GM23338 (cell line): ENCODE data around the gene OR2T1. TPM values are rescaled to one million over a fixed set of nuclear protein-coding genes. Genes with fewer than 3 reads are reported as not detected.

Source experiments
- ATAC-seq: fragments of 200-7000 bp; cut with Tn5 transposase; 3 replicates; pipeline ENCODE4 v1.9.1; 2020
- DNase-seq: peaks from one replicate; pipeline ENCODE4 v3.0.0-alpha.2; 2015; ENCODE audit warnings: low spot score
- H2AFZ ChIP-seq: fragments of 200-600 bp; sonication (generic); 2 replicates; pipeline ENCODE4 v1.8.0; 2016; ENCODE audit warnings: antibody characterized with exemption, mild to moderate bottlenecking, moderate library complexity
- H3F3A ChIP-seq: fragments of 200-600 bp; sonication (generic); replicated peaks from 2 replicates; pipeline ENCODE4 v1.8.0; 2017; ENCODE audit warnings: antibody characterized with exemption, mixed run types, low read depth
- H3K27ac ChIP-seq: fragments of 200-600 bp; sonication (generic); 2 replicates; pipeline ENCODE4 v1.6.1; 2016; ENCODE audit warnings: low read depth
- H3K27me3 ChIP-seq: fragments of 200-600 bp; sonication (generic); 2 replicates; pipeline ENCODE4 v1.8.0; 2016; ENCODE audit warnings: mild to moderate bottlenecking, mixed run types, moderate library complexity; ENCODE audit not compliant: insufficient read depth
- H3K36me3 ChIP-seq: fragments of 200-600 bp; sonication (generic); 2 replicates; pipeline ENCODE4 v1.8.0; 2016; ENCODE audit warnings: mild to moderate bottlenecking; ENCODE audit not compliant: insufficient read depth
- H3K4me1 ChIP-seq: fragments of 200-600 bp; sonication (generic); 2 replicates; pipeline ENCODE4 v1.8.0; 2016; ENCODE audit warnings: mild to moderate bottlenecking, moderate library complexity; ENCODE audit not compliant: insufficient read depth
- H3K4me2 ChIP-seq: fragments of 200-600 bp; sonication (generic); 2 replicates; pipeline ENCODE4 v1.7.1; 2017; ENCODE audit warnings: mixed run types
- H3K4me3 ChIP-seq: fragments of 200-600 bp; sonication (generic); 2 replicates; pipeline ENCODE4 v1.6.1; 2016; ENCODE audit warnings: mixed run types
- H3K79me2 ChIP-seq: fragments of 200-600 bp; sonication (generic); replicated peaks from 2 replicates; pipeline ENCODE4 v1.8.0; 2017; ENCODE audit warnings: mild to moderate bottlenecking; ENCODE audit not compliant: insufficient read depth
- H3K9me2 ChIP-seq: fragments of 200-600 bp; sonication (generic); 2 replicates; pipeline ENCODE4 v1.8.0; 2017; ENCODE audit not compliant: insufficient read depth
- H4K20me1 ChIP-seq: fragments of 200-600 bp; sonication (generic); replicated peaks from 2 replicates; pipeline ENCODE4 v1.8.0; 2017; ENCODE audit warnings: mild to moderate bottlenecking; ENCODE audit not compliant: insufficient read depth
- H3K27ac Mint-ChIP-seq: 2 replicates; pipeline ENCODE4 v1.8.0; 2020; ENCODE audit warnings: inconsistent platforms, mild to moderate bottlenecking, moderate library complexity, mixed read lengths
- H3K27me3 Mint-ChIP-seq: 3 replicates; pipeline ENCODE4 v1.8.0; 2022; ENCODE audit warnings: low read depth, mild to moderate bottlenecking, moderate library complexity, mixed read lengths, inconsistent platforms; ENCODE audit not compliant: insufficient read depth, poor library complexity
- H3K36me3 Mint-ChIP-seq: 3 replicates; pipeline ENCODE4 v1.8.0; 2021; ENCODE audit warnings: low read depth, mild to moderate bottlenecking, inconsistent platforms, moderate library complexity, mixed read lengths
- H3K4me1 Mint-ChIP-seq: 3 replicates; pipeline ENCODE4 v1.8.0; 2020; ENCODE audit warnings: mild to moderate bottlenecking, inconsistent platforms, mixed read lengths
- H3K4me3 Mint-ChIP-seq: 3 replicates; pipeline ENCODE4 v1.8.0; 2021; ENCODE audit warnings: moderate library complexity, mild to moderate bottlenecking, inconsistent platforms, mixed read lengths
- H3K9me3 Mint-ChIP-seq: 3 replicates; pipeline ENCODE4 v1.8.0; 2020; ENCODE audit warnings: moderate library complexity, mild to moderate bottlenecking, inconsistent platforms, mixed read lengths
- EZH2 ChIP-seq: fragments of 200-600 bp; sonication (generic); IDR thresholded peaks from one replicate; pipeline ENCODE4 v1.8.0; 2017; ENCODE audit warnings: antibody characterized with exemption, mild to moderate bottlenecking, low read depth; ENCODE audit not compliant: unreplicated experiment
- JUNB ChIP-seq: IDR thresholded peaks from one replicate; pipeline ENCODE4 v1.6.1; 2016; ENCODE audit warnings: antibody characterized with exemption; ENCODE audit not compliant: unreplicated experiment
- POLR2AphosphoS5 ChIP-seq: IDR thresholded peaks from 2 replicates; pipeline ENCODE4 v1.6.1; 2016; ENCODE audit warnings: antibody characterized with exemption, low read depth
- REST ChIP-seq: IDR thresholded peaks from one replicate; pipeline ENCODE4 v1.6.1; 2018; ENCODE audit warnings: antibody characterized with exemption; ENCODE audit not compliant: unreplicated experiment
- ZNF462 ChIP-seq: fragments of 250-450 bp; sonication (Bioruptor Pico); IDR thresholded peaks from 2 replicates; pipeline ENCODE4 v1.5.0; 2020; ENCODE audit warnings: mild to moderate bottlenecking, moderate library complexity
- polyA plus RNA-seq: library from polyadenylated mRNA; unstranded; fragments of >200 nt; fragmentation: Nextera tagmentation; extraction: Ambion mirVana; gene quantifications from 2 replicates; pipeline ENCODE4 v1.2.1, GENCODE V29; 2016
- total RNA-seq: library from RNA; depleted of rRNA; stranded (reverse); fragments of >200 nt; shearing (Covaris generic); gene quantifications from 2 replicates; pipeline ENCODE4 v1.2.3, GENCODE V29; 2014

OR2T1 gene
- total and polyA plus RNA-seq, 2 experiments from 2014 or later = not detected

GRCh38 chr1:248388426-248388825 is 14.4 kb upstream of the OR2T1 start (continued):
- TF ChIP-seq EZH2 = no peak

- Histone ChIP-seq H3K27me3 (no peaks in the 10 kb centered on the region), H2AFZ (no peak overlapping the region), H3K27ac (no peak overlapping the region), H3F3A (no peaks in the 10 kb centered on the region), H3K4me1 (no peaks in the 10 kb centered on the region), H4K20me1 (no peaks in the 10 kb centered on the region), H3K4me3 (no peak overlapping the region), H3K36me3 (0 out of 2 replicates have a peak, but pooled peaks cover 15% of the 10 kb centered on the region), H3K9me2 (no peaks in the 10 kb centered on the region), H3K4me2 (no peak overlapping the region), H3K79me2 (no peaks in the 10 kb centered on the region)
- peaks cover 25% of the 10 kb centered on the region for H3K36me3 Mint-ChIP-seq
- DNase-seq (no peak), ATAC-seq (no peak)
- H3K27ac Mint-ChIP-seq = no peak overlapping the region
- no peaks in the 10 kb centered on the region for H3K27me3 Mint-ChIP-seq
- peaks cover 98% of the 10 kb centered on the region for H3K9me3 Mint-ChIP-seq
- no peak overlapping the region for H3K4me3 Mint-ChIP-seq
- no peaks in the 10 kb centered on the region for H3K4me1 Mint-ChIP-seq
- TF ChIP-seq ZNF462 (no peak), JUNB (no peak), REST (no peak), POLR2AphosphoS5 (no peak)
Measured at GRCh38 chr1:248393050-248393449, 9.8 kb upstream of the OR2T1 start.
